Transverse colon (tissue), 4 donors: Measurements from ENCODE around the gene PLA2G2C.

Experiments
- POLR2A ChIP-seq: fragments of 450-650 bp; IDR thresholded peaks from one replicate; pipeline ENCODE4 v1.6.1; 2016; ENCODE audit warnings: antibody characterized with exemption, mild to moderate bottlenecking, moderate library complexity
- POLR2AphosphoS5 ChIP-seq, 3 donors: sonication (generic); formaldehyde crosslinking; IDR thresholded peaks; one replicate each; pipeline ENCODE4 v1.6.1; 2016; ENCODE audit warnings: antibody characterized with exemption in 3 of 3
- TF ChIP-seq, protein P1 (sequence below), 5 experiments: fragments of 200-600 bp in 3 of 5; fragments of 450-650 bp in 2 of 5; sonication (generic) in 3 of 5; IDR thresholded peaks; 1 replicate in 2 of 5; 2 replicates in 3 of 5; pipeline ENCODE4 v1.5.1; 2016 to 2017; ENCODE audit warnings: antibody characterized with exemption in 5 of 5, inconsistent platforms in 3 of 5, mild to moderate bottlenecking in 2 of 5, moderate library complexity in 1 of 5

DNA sequence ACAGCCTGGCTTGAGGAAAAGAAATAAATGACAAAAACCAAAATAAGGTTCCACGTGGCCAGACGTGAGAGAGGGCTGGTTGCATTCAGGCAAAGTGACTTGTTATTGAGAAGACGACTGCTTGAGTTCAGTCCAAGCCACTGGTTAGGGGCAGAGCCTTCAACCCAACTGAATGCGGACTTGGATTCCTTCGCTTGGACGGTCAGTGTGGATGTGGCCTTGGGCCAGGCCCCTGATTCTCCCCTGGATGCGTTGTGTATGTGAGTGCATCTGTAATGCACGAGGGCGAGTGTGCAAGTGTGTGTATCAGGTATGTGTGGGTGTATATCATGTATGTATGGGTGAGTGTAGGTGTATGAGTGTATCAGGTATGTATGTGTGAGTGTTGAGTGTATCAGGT lies 45.3 kb downstream of the PLA2G2C start:
- TF ChIP-seq, protein P1, sequence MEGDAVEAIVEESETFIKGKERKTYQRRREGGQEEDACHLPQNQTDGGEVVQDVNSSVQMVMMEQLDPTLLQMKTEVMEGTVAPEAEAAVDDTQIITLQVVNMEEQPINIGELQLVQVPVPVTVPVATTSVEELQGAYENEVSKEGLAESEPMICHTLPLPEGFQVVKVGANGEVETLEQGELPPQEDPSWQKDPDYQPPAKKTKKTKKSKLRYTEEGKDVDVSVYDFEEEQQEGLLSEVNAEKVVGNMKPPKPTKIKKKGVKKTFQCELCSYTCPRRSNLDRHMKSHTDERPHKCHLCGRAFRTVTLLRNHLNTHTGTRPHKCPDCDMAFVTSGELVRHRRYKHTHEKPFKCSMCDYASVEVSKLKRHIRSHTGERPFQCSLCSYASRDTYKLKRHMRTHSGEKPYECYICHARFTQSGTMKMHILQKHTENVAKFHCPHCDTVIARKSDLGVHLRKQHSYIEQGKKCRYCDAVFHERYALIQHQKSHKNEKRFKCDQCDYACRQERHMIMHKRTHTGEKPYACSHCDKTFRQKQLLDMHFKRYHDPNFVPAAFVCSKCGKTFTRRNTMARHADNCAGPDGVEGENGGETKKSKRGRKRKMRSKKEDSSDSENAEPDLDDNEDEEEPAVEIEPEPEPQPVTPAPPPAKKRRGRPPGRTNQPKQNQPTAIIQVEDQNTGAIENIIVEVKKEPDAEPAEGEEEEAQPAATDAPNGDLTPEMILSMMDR (IDR thresholded peaks at IDR 0.05), result no peak
- TF ChIP-seq POLR2AphosphoS5 (IDR thresholded peaks at IDR 0.05) (no peak), POLR2A (no peak)
